GM21367 (cell line): ENCODE measurements around the gene RSPRY1.
"Not testable (repeated sequence)": the region's sequence is repeated elsewhere in the genome, so short reads cannot be mapped to it uniquely, and the experiment has no call there.

Experiments
- ATAC-seq: cut with Tn5 transposase; IDR thresholded peaks from one replicate; pipeline ENCODE4 v1.9.1; 2021; ENCODE audit not compliant: unreplicated experiment

Gene RSPRY1

DNA sequence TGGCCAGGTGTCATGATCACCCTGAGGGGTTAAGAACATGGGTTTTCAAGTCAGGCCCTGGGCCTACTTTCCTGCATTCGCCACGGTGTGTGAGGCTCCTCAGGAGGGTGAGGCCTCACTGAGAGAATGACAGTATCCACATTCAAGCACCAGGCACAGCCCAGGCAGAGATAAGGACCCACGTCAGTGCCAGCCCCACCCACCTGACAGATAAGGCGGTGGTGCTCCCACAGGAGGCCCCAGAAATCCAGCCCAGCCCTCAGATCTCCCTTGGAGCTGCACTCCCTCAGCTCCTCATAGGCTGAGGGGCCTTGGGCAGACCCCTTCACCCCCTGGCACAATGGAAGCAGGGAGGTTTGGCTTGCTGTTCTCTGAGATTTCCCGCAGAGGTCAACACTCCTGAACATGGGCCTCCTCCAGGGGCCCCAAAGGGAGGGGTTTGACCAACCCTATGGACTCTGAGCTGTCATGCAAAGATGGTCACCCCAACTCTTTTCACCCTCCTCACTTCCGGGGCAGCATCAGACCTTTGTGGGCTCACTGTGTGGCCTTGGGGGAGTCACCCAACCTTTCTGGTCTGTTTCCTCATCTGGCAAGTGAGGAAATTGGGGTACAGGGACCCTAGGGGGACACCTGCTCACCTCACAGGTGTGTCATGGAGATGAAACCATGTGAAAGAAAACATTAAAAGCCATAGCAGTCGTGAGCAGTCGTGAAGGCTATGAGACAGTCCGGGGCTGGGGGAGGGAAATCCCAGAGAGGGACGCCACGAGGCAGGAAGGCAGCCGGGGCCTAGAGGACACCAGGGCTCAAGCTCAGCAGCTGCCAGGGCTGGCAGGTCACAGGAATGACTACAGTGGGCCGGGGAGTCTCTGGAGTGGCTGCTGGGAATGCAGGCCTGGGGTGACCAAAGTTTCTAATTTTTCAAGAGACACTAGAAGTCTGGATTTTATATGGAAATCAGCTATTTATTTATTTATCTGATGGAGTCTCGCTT is 83.0 kb downstream of the RSPRY1 start:
- no peak for ATAC-seq

DNA sequence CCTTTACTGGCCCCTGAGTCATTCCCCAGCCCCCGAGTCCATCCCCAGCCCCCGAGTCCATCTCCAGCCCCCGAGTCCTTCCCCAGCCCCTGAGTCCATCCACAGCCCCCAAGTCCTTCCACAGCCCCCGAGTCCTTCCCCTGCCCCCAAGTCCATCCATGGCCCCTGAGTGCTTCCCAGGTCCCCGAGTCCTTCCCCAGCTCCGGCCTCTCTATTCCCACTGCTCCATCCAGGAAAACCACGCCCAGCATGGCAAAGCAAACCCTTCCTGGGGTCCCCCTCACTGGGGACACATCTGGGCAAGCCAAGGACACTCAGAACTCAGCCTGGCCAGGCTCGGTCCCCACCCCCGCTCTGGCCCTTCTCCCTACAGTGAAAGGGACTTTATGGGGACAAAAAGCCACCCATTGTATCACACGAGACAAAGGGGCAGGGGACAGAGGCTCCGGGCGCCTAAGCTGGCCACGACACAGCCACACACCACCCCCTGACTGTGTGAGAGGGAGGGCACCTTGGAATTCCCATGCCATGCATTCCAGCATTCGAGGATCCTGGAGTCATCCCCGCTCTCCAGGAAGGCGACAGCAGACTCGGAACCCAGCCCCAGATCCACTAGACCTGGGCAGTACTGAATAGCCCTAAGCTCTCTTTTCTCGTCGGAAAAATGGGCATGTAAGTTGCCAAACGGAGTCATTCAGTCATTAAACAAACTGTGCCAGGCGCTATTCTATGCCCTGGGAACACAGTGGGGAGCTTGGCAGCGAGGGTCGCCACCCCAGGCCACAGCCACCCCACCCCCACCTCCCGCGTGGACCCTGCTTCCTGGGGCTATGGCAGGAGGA is 84.3 kb downstream of the RSPRY1 start:
- ATAC-seq: no peak

DNA sequence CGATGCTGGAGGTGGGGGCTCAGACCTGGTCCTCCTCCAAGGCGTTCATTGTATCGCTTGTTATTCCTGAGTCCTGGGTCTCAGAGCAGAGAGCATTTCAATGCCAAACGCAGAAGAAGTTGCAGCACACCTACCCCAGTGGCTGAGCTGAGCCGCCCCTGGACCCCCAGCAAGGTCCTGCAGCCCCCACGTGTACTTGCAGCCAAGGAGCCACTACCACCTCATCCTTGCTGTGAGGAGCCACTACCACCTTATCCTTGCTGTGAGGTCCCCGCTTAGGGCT is 84.9 kb downstream of the RSPRY1 start:
- no peak for ATAC-seq

DNA sequence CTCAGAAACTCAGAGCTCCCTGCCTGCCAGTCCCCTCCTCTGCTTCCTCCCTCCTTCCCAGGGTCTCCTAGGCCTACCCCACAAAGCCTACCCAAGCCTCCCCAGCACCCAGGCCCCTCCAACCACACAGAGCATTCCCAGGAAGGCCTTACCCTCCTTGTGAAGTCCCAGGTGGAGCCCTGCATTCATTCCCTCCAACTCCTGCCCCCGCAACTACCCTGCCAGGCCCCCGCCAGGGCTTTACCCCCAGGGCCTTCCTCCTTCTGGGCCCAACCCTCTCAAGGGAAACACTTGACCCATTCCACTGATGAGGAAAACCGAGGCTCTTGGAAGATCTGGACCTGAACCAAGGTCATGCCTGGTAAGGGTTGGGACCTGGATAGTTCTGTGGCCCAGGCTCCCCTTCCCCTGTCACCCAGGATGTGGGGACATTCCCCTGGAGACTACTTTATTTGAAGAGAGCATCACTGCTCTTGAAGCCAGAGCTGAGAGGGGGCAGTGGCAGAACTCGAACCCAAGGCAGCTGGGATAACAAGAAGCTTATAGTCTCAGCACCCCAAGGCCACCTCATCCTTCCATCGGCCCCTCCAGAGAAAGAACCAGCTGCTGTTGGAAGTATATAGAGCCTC is 85.9 kb downstream of the RSPRY1 start:
- ATAC-seq: no peak

DNA sequence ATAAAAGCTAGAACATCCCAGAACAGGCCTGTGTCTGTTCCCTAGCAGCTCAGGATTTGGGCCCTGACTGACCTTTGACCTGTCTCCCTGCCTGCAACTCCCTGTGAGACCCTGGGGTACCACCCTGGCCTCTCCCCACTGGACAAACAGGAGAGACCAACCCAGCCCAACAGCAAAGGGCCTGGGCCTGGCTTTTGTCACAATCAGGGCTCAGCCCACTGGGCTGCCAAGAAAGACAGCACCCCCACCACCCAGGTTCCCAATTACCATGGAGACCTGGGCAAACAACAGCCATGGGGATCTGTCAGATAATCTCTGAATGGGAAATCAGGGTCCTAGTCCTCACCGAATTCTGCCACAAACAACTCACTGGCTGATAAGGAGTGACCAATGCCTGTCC is 87.2 kb downstream of the RSPRY1 start:
- no peak for ATAC-seq

DNA sequence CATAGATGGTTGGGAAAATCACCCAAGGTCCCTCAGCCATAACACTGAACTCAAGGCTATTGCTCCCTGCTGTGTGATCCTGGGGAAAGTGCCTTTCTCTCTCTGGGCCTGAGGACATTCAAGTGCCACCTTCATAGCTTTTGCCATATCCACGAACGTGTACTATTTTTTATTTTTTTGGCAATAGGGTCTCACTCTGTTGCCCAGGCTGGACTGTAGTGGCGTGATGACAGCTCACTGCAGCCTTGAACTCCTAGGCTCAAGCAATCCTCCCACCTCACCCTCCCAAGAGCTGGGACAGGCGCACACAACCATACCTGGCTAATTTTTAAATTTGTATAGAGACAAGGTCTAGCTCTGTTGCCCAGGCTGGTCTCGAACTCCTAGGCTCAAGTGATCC is 87.7 kb downstream of the RSPRY1 start:
- no peak for ATAC-seq

DNA sequence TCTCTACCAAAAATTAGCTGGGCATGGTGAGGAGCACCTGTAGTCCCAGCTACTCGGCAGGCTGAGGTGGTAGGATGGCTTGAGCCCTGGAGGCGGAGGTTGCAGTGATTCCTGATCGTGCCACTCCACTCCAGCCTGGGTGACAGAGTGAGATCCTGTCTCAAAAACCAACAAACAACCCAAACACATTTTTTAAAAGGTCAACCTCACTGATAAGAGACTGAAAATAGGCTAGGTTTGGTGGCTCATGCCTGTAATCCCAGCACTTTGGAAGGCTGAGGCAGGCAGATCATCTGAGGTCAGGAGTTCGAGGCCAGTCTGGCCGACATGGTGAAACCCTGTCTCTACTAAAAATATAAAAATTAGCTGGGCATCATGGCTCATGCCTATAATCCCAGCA is 89.8 kb downstream of the RSPRY1 start:
- ATAC-seq: not testable (repeated sequence)

DNA sequence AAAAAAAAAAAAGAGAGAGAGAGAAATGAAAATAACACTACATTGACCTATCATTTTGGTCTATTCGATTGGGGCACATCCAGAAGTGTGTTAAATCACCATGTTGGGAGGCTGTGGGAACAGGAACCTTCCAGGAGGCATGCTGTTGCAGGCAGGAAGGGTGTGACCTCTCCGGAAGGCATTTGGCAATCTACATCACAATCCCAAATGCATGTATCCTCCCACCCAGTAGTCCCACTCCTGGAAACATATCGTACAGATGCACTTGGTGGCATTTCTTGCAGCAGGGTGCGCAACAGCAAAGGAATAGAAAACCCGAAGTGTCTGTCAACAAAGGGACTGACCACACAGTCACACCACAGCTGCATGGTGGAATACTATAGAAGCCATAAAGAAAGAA is 90.5 kb downstream of the RSPRY1 start:
- no peak for ATAC-seq

DNA sequence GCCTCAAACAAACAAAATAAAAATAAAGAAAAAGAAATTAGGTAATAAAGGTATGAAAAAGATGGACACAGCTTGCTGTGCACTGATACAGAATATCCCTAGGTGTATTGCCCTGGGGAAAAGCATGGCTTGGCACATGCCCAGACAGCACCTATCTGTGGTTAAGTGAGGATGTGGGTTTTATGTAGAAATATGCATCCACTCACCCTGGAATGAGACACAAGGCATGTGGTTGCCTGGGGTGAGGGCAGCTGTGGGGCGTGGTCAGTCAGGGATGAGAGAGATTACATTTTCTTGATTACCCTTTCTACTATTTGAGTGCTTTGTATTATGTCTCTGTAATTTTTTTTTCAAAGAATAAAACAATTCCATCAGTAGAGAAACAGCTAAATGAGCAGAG is 91.5 kb downstream of the RSPRY1 start:
- no peak for ATAC-seq

DNA sequence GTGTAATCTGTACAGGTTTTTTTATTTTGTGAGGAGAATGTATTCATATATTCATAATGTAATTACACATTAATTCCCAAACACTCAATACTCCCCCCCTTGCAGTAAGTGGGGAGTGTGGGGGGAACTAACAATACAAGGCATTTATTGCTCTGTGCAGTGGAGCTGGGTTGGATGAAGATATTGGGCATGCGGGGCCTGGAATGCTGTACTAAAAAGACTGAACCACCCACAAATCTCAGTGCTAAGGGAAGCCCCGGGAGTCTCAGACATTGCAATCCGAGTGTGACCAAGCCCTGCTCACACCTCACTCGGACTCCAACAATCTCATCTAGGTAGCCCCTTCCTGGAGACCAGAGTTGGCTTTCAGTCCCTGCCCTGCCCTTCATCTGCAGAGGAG is 92.4 kb downstream of the RSPRY1 start:
- ATAC-seq: no peak

DNA sequence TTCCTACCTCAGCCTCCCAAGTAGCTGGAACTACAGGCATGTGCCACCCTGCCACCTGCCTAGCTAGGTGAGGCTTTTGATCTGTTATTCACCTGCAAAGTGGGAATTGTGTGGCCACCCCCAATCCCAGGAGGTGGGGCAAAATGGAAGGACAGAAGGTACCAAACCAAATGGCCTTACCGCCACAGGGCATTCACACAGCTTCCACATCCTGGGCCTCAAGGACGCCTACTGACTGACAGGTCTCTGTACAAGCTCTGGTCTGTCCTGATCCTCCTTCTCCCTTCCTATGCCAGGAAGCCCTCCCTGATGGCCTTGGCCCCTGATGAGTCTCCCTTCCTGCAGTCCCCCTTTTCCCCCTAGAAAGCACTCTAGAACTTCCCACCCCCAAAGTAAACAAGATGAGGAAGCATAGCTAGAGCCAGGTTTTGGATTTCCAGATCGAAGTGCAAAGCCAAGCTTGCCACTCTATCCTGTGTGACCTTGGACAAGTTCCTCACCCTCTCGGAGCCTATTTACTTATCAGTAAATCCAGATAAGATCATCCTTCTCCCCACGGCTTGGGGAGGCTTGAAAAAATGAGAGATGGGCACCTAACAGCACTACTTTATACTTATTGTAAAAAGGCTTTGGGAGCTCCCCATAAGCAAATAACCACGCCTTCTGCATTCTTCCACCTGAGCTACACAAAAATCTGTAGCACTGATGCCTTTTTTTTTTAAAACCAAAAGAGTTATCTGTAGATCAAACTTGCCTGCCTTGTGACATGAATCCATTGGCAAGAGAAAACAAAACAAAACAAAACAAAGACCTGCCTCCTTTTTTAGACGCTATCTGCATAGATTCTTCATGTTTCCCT is 93.9 kb downstream of the RSPRY1 start:
- no peak for ATAC-seq

DNA sequence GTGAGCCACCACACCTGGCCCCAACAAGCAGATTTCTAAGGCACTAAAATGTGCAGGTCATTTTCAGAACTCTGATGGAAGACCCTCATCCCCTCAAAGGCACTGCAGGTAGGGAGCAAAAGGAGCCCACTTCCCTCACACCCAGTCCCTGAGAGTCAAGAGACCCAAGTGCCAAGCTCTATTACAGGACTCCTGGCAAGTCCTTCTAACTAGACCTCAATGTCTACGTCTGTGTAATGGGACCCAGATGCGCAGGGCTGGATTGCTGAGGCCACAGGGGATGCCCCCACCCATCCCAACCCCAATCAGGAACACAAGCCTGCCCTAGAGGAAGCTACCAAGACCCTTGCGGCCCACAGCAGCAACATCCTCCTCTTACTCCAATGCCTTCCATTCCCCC is 95.7 kb downstream of the RSPRY1 start:
- ATAC-seq: no peak

DNA sequence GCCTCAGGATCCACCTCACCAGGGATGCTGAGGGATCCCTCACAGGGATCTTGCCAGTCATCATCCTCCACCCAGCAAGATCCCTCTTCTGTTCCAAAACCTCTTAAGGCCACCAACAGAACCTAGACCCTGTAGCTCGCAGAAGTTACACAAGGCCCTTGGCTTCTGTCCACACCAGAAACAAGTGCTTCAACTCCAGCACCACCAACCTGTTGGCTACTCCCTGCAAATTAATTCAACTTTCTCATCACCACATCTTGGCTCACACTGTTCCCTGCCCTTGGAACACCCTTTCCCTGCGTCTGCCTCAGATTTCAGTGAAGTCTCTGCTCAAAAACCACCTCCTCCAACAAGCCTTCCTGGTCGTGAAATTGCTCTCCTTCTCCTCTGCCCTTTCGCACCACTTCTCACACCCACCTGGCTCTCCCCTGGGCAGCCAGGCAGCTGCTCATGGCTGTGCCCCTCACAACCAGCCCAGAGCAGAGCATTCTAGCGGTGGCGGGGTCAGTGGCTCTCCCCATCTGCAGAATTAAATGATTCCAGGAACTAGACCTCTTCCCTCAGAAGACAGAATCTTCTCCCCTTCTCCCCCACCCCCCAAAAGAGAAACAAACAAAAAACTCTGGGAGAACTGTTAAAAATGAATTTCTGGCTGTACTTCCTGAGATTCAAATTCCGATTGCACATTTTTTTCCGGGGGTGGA is 96.5 kb downstream of the RSPRY1 start:
- no peak for ATAC-seq

DNA sequence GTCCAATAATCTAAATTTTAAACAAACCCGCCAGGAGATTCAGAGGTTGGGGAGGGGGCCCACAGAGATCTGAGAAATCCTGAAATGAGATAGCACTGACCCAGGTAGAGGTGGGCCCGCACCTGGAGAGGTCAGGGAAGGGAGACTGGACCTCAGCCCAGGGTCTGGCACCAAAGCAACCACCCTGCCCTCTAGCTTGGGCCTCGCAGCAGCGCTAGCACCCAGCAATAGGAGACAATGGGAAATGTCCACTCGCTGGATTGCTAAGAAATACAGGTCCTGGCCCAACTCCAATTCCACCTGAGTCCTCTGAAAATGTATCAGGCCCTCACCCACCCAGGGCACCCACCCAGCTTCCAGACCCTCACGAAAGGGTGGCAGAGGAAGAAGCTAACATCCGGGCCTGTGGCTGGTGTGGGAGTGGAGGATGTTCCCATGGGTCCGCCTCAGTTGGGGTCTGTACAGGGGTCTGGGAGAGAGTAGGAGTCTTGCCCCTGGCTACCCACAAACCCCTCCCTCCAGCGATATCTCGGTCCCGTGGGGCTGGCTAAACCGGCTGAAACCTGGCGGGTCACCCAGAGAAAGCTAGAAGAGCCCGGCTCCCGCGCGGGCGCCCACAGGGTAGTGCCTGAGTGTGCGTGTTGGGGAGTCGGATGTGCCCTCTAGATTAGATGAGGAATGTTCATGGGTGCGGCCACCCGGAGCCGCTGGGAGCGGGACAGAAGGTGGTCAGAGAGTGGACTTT is 97.3 kb downstream of the RSPRY1 start:
- ATAC-seq: no peak

DNA sequence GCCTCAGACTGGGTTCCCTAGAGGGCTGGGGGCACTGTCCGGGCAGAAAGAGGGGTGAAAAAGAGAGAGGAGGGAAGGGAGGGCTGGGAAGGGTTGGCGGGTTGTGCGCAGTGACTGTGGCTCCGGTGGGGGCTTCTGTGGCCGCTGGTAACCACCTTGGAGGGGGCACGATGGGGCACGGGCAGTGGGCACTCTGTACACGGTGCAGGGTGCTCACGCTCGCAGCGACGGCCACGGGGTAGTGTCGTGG is 97.8 kb downstream of the RSPRY1 start:
- ATAC-seq: no peak

DNA sequence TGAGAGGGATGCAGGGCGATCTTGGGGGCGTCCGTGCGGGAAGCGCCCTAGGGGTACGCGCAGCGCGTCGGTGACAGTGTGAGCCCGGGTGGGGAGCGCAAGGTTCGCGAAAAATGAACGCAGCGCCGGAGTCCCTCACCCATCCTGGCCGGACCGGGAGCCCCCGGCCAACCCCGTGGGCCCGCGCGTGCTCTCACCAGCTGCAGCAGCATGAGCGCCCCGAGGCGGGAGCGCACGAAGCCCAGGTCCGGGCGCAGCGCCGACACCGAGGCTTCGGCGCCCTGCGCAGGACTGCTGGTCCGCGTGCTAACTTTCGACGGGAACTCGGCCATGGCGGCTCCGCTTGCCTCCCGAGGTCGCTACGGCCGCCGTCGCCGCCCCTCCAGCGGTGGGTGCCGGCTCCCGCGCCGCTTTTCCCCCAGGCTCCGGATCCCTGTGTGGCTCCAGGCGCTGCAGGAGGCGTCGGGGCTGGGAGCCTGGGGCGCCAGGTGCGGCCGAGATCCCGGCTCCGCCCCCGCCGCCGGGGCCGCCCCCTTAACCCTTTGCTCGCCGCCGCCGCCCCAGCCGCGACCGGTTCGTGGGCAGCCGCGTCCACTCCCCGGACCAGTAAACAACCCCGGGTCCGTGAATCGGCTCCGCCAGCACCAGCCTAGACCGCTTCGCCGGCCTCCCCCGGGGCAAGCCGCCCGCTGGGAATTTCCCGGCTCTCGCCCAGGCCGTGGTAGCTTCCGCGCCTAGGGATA is 98.3 kb downstream of the RSPRY1 start, which contains the start of gene PLLP:
Gene PLLP (minus strand): TSS at position 464 of the 743 bp plus-strand sequence. CDS start 132 bp downstream, at position 332.
- no peak for ATAC-seq

DNA sequence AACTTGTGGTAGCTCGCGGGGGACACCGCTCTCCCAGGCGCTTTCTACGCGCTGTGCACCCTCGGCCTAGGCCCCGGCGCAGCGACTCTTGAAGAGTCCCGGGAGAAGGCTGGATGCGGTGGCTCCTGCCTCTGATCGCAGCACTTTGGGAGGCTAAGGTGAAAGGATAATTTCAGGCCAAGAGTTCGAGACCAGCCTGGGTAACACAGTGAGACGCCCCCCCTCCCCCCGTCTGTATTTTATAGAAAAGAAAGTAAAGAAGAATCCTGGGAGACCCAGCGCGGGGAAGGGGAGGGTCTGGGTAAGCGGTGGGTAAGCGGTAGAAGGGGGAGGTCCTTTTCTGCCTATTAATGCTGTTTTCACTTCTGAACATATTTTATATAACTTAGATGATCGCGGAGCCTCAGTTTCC is 98.8 kb downstream of the RSPRY1 start:
- no peak for ATAC-seq

DNA sequence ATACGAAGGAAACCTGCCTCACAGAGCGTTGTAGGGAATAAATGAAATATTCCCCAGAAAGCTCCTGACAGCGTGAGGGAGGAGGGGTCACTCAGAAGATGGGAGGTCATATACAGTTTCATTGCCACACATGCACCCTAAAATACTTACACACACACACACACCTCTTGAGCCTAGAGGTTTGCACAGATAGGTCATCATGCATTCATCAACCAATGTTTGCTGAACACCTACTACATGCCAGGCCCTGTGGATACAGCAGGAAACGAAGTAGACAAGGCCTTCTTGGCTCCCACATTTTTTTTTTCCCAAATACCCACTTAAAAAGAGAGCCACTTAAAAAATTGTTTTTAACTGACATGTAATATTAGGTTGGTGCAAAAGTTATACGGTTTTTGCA is 99.2 kb downstream of the RSPRY1 start:
- ATAC-seq: no peak
